HCT116 (cell line): Measurements from ENCODE around the gene SLX9. TPM values are rescaled to one million over a fixed set of nuclear protein-coding genes. Genes with fewer than 3 reads are reported as not detected.

Source experiments
- ATAC-seq: fragments of 200-7000 bp; cut with Tn5 transposase; 2 replicates; pipeline ENCODE4 v1.9.1; 2020; ENCODE audit warnings: mild to moderate bottlenecking, moderate library complexity
- BruUV-seq: library from RNA; stranded (reverse); fragments of 400-500 nt; replicated peaks from 2 replicates; lab custom pipeline; 2021; lab: Mats Ljungman, UMichigan
- CTCF ChIA-PET: fragments of 300-600 bp; sonication (Branson Sonifier 250); formaldehyde crosslinking; loops from one replicate; lab custom pipeline; 2021; ENCODE audit warnings: antibody characterized with exemption; lab: Charles Lee
- POLR2A ChIA-PET: fragments of 300-600, 350-600 bp; sonication (Branson Sonifier 250); formaldehyde crosslinking; loops from one replicate; lab custom pipeline; 2021; ENCODE audit warnings: antibody characterized with exemption; lab: Charles Lee
- RAD21 ChIA-PET, 2 experiments: fragments of 300-600 bp; sonication (Branson Sonifier 250); formaldehyde crosslinking; loops; one replicate each; lab custom pipeline; 2023; ENCODE audit warnings: low total read pairs in 2 of 2; ENCODE audit not compliant: uncharacterized antibody in 2 of 2, unreplicated experiment in 2 of 2, low non-redundant PET in 1 of 2; lab: Charles Lee
- DNase-seq: peaks from one replicate; pipeline ENCODE4 v3.0.0-alpha.2; 2010; ENCODE audit warnings: low read depth, low spot score
- H2AFZ ChIP-seq: fragments of 200-600 bp; shearing (Covaris generic), sonication (generic); 2 replicates; pipeline ENCODE4 v1.6.1; 2017; ENCODE audit warnings: low read depth, mixed run types, mixed read lengths, antibody characterized with exemption, low read length; ENCODE audit not compliant: poor library complexity, severe bottlenecking
- H3K27ac ChIP-seq: 2 replicates; pipeline ENCODE4 v1.5.1; 2012; ENCODE audit warnings: low read depth, low read length
- H3K27me3 ChIP-seq: fragments of 200-600 bp; sonication (generic); 2 replicates; pipeline ENCODE4 v1.6.1; 2016; ENCODE audit warnings: mixed run types, low read length, mixed read lengths; ENCODE audit not compliant: insufficient read depth
- H3K36me3 ChIP-seq, 2 experiments: fragments of 200-500 bp in 1 of 2; fragments of 200-600 bp in 1 of 2; sonication (Bioruptor generic) in 1 of 2; sonication (generic) in 1 of 2; 2 replicates each; pipeline versions ENCODE4 v1.5.1 to v1.6.1; 2014 to 2016; ENCODE audit warnings: low read length in 2 of 2, inconsistent platforms in 1 of 2, mixed read lengths in 1 of 2, mixed run types in 1 of 2; ENCODE audit not compliant: insufficient read depth in 2 of 2, control insufficient read depth in 1 of 2
- H3K4me1 ChIP-seq, 2 experiments: fragments of 200-600 bp in 1 of 2; sonication (generic) in 1 of 2; 2 replicates each; pipeline versions ENCODE4 v1.5.1 to v1.6.1; 2012 to 2017; ENCODE audit warnings: low read length in 2 of 2, inconsistent platforms in 1 of 2, mild to moderate bottlenecking in 1 of 2, mixed read lengths in 1 of 2, mixed run types in 1 of 2, moderate library complexity in 1 of 2; ENCODE audit not compliant: insufficient read depth in 2 of 2, control insufficient read depth in 1 of 2
- H3K4me2 ChIP-seq: fragments of 200-600 bp; sonication (generic); 2 replicates; pipeline ENCODE4 v1.6.1; 2017; ENCODE audit warnings: mixed run types, low read length, mixed read lengths
- H3K4me3 ChIP-seq, 2 experiments: fragments of 200-600 bp in 1 of 2; sonication (generic) in 1 of 2; replicated peaks in 1 of 2; 2 replicates each; pipeline ENCODE4 v1.5.1; 2011 to 2016; ENCODE audit warnings: low read length in 2 of 2, control low read depth in 1 of 2, low read depth in 1 of 2, mild to moderate bottlenecking in 1 of 2, mixed read lengths in 1 of 2, mixed run types in 1 of 2
- H3K79me2 ChIP-seq: fragments of 200-600 bp; sonication (generic); 2 replicates; pipeline ENCODE4 v1.6.1; 2017; ENCODE audit warnings: mild to moderate bottlenecking, mixed run types, low read length, moderate library complexity, mixed read lengths; ENCODE audit not compliant: insufficient read depth
- H3K9ac ChIP-seq: fragments of 200-600 bp; sonication (generic); 2 replicates; pipeline ENCODE4 v1.6.1; 2016; ENCODE audit warnings: low read length, mixed read lengths
- H3K9me2 ChIP-seq: fragments of 200-600 bp; sonication (generic), shearing (Covaris generic); 2 replicates; pipeline ENCODE4 v1.6.1; 2017; ENCODE audit warnings: mixed run types, mild to moderate bottlenecking, moderate library complexity; ENCODE audit not compliant: insufficient read depth
- H3K9me3 ChIP-seq, 2 experiments: fragments of 200-500 bp in 1 of 2; fragments of 200-600 bp in 1 of 2; sonication (Bioruptor generic) in 1 of 2; sonication (generic) in 1 of 2; 2 replicates each; pipeline ENCODE4 v1.6.1; 2014 to 2017; ENCODE audit warnings: low read length in 2 of 2, mixed read lengths in 2 of 2, inconsistent platforms in 1 of 2, low read depth in 1 of 2, mild to moderate bottlenecking in 1 of 2, mixed run types in 1 of 2, moderate library complexity in 1 of 2; ENCODE audit not compliant: control insufficient read depth in 1 of 2, insufficient read depth in 1 of 2
- H4K20me1 ChIP-seq: fragments of 200-600 bp; sonication (generic), shearing (Covaris generic); 2 replicates; pipeline ENCODE4 v1.6.1; 2017; ENCODE audit warnings: mixed run types, mild to moderate bottlenecking, moderate library complexity; ENCODE audit not compliant: insufficient read depth
- CEBPB ChIP-seq: IDR thresholded peaks from 2 replicates; pipeline ENCODE4 v1.6.1; 2012; ENCODE audit warnings: low read depth
- CTCF ChIP-seq, 3 experiments: fragments of 200-600 bp in 1 of 3; sonication (generic) in 1 of 3; IDR thresholded peaks in 2 of 3; conservative IDR thresholded peaks in 1 of 3; 2 replicates each; pipeline ENCODE4 v1.5.1; 2012 to 2017; ENCODE audit warnings: low read depth in 2 of 3, low read length in 2 of 3, antibody characterized with exemption in 1 of 3, borderline replicate concordance in 1 of 3, control low read depth in 1 of 3, mild to moderate bottlenecking in 1 of 3, mixed read lengths in 1 of 3, mixed run types in 1 of 3, moderate library complexity in 1 of 3; ENCODE audit not compliant: insufficient read depth in 1 of 3
- EGR1 ChIP-seq: IDR thresholded peaks from 2 replicates; pipeline ENCODE4 v1.6.1; 2012; ENCODE audit warnings: low read depth
- ELF1 ChIP-seq: IDR thresholded peaks from 2 replicates; pipeline ENCODE4 v1.6.1; 2012; ENCODE audit warnings: low read depth, borderline replicate concordance
- EZH2 ChIP-seq: fragments of 200-600 bp; sonication (generic); IDR thresholded peaks from 2 replicates; pipeline ENCODE4 v1.6.1; 2017; ENCODE audit warnings: antibody characterized with exemption, mixed run types
- JUND ChIP-seq: IDR thresholded peaks from 2 replicates; pipeline ENCODE4 v1.6.1; 2012
- MAX ChIP-seq: IDR thresholded peaks from 2 replicates; pipeline ENCODE4 v1.6.1; 2012
- SIN3A ChIP-seq: IDR thresholded peaks from 2 replicates; pipeline ENCODE4 v1.6.1; 2012; ENCODE audit warnings: low read depth
- SP1 ChIP-seq: IDR thresholded peaks from 2 replicates; pipeline ENCODE4 v1.6.1; 2012; ENCODE audit warnings: low read depth
- SRF ChIP-seq: IDR thresholded peaks from 2 replicates; pipeline ENCODE4 v1.6.1; 2012; ENCODE audit warnings: low read depth
- TCF7L2 ChIP-seq: IDR thresholded peaks from 2 replicates; pipeline ENCODE4 v1.7.0; 2011; ENCODE audit warnings: borderline replicate concordance, inconsistent platforms; ENCODE audit not compliant: insufficient read depth, insufficient read length; ENCODE audit errors: extremely low read depth
- YY1 ChIP-seq: IDR thresholded peaks from 2 replicates; pipeline ENCODE4 v1.6.1; 2011; ENCODE audit warnings: low read length, low read depth, moderate library complexity, mild to moderate bottlenecking; ENCODE audit not compliant: insufficient replicate concordance; ENCODE audit errors: extremely low read depth
- ZNF274 ChIP-seq: fragments of 200-500 bp; sonication (Bioruptor generic); IDR thresholded peaks from 2 replicates; pipeline ENCODE4 v1.6.1; 2014; ENCODE audit warnings: mild to moderate bottlenecking, low read depth, low read length, inconsistent platforms
- intact Hi-C: fragments of 100-400 bp; cut with micrococcal nuclease; formaldehyde crosslinking; loops from 2 replicates; pipeline ENCODE4 v1.10.0; 2022
- total RNA-seq: library from RNA; stranded (reverse); gene quantifications from one replicate; pipeline ENCODE4 v1.2.1, GENCODE V29; 2021; ENCODE audit not compliant: unreplicated experiment
- TF ChIP-seq, protein P1 (sequence below): IDR thresholded peaks from 2 replicates; pipeline ENCODE4 v1.6.1; 2011; ENCODE audit warnings: mild to moderate bottlenecking, low read length, moderate library complexity; ENCODE audit not compliant: insufficient replicate concordance; ENCODE audit errors: extremely low read depth
- TF ChIP-seq, protein P2 (sequence below): IDR thresholded peaks from 2 replicates; pipeline ENCODE4 v1.6.1; 2012

Gene SLX9
- total RNA-seq, 1 experiment from 2014 or later = 61.9 TPM

- no peak for TF ChIP-seq YY1
These were observed 21.7 kb upstream of the SLX9 start (continued) for GRCh38 chr21:44918107-44918470.

GRCh38 chr21:44918581-44919033 is 21.2 kb upstream of the SLX9 start:
- Histone ChIP-seq H3K27me3 (peaks cover 30% of the 10 kb centered on the region), H3K4me2 (no peak overlapping the region), H3K36me3 (no peaks in the 10 kb centered on the region), H3K9me2 (no peaks in the 10 kb centered on the region), H3K9me3 (no peaks in the 10 kb centered on the region), H3K9ac (no peak overlapping the region), H3K27ac (no peak overlapping the region), H2AFZ (no peak overlapping the region), H3K4me1 (peaks cover 2 to 38% of the 10 kb centered on the region in 2 experiments; a peak in 3 of 4 replicates), H4K20me1 (no peaks in the 10 kb centered on the region), H3K79me2 (no peaks in the 10 kb centered on the region), H3K4me3 (no peak overlapping the region)
- ATAC-seq (no peak), DNase-seq (no peak)
- TF ChIP-seq JUND = no peak
- TF ChIP-seq, protein P1, sequence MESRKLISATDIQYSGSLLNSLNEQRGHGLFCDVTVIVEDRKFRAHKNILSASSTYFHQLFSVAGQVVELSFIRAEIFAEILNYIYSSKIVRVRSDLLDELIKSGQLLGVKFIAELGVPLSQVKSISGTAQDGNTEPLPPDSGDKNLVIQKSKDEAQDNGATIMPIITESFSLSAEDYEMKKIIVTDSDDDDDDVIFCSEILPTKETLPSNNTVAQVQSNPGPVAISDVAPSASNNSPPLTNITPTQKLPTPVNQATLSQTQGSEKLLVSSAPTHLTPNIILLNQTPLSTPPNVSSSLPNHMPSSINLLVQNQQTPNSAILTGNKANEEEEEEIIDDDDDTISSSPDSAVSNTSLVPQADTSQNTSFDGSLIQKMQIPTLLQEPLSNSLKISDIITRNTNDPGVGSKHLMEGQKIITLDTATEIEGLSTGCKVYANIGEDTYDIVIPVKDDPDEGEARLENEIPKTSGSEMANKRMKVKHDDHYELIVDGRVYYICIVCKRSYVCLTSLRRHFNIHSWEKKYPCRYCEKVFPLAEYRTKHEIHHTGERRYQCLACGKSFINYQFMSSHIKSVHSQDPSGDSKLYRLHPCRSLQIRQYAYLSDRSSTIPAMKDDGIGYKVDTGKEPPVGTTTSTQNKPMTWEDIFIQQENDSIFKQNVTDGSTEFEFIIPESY = no peak
- no peak for TF ChIP-seq ELF1
- no peak for TF ChIP-seq TCF7L2
- no peak for TF ChIP-seq EGR1
- TF ChIP-seq CEBPB = no peak
- TF ChIP-seq SIN3A = no peak
- no peak for TF ChIP-seq YY1
- no peak for TF ChIP-seq SP1
- TF ChIP-seq, protein P2, sequence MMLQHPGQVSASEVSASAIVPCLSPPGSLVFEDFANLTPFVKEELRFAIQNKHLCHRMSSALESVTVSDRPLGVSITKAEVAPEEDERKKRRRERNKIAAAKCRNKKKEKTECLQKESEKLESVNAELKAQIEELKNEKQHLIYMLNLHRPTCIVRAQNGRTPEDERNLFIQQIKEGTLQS = no peak
- TF ChIP-seq EZH2 = no peak
- no peak for TF ChIP-seq SRF
- no peak for TF ChIP-seq MAX
- TF ChIP-seq ZNF274 = no peak
- TF ChIP-seq CTCF (IDR thresholded peaks at IDR 0.05 in 2 of 3, conservative IDR thresholded peaks at IDR 0.05 in 1 of 3; ENCODE audit: borderline replicate concordance in 1 of 3, insufficient read depth in 1 of 3, low read depth in 2 of 3, low read length in 2 of 3) = no peak
- BruUV-seq = no TSS peak
- ChIA-PET CTCF (no interaction called here), POLR2A (interaction anchor here (1.6 kb wide), 1 partner anchor 8 kb away, joined by 5 read pairs; no protein-coding TSS in a partner anchor), RAD21 (no interaction called here)
- intact Hi-C loops = no loop called here
